GM19239 (cell line): ENCODE results near the gene CAB39.

Experiments used
- DNase-seq: peaks from one replicate; pipeline ENCODE4 v3.0.0; 2011; ENCODE audit warnings: low spot score; ENCODE audit not compliant: insufficient read length
- FAIRE-seq: peaks from 2 replicates; lab custom pipeline; 2011; peaks lifted over from hg19 to GRCh38; lab: Jason Lieb, UNC

Gene CAB39

DNA sequence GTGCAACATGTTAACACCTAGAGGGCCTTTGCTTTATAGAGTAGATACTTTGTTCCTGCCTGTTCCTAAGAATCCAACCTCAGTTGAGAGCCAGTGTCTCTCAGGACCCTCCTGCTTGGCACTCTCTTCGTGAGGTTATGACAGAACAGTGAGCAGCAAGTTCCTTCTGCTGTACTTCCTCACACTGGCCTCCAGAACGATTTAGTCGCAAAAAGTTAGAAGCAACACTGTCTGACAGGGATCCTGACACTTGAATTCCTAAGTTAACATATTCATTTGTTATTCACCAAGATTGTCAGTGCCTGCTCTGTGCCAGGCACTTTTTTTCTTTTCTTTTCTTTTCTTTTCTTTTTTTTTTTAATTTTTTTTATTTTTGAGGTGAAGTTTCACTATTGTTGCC lies 95.1 kb downstream of the CAB39 start:
- no peak for FAIRE-seq

DNA sequence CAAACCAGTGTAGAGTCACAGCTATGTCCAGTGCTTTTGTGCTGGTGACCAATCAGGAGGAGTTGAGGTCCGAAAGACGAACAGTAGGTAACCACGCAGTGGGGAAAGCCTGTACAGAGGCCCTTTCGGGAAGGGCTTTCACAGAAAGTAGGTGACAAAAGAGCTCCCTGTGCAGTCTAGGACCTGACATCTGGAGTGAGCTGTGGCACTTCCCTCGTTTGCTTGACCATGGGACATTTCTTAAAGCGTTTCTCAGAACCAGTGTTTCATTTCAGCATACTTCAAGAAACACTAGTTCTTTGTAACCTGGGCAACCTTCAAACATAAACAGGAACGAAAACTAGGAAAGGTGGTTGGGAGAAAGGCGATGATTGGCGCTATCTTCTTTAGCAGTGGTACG lies 96.4 kb downstream of the CAB39 start:
- FAIRE-seq (peak; percentile 21), DNase-seq (no peak)

More for the DNA sequence above, 95.1 kb downstream of the CAB39 start:
- no peak for DNase-seq

DNA sequence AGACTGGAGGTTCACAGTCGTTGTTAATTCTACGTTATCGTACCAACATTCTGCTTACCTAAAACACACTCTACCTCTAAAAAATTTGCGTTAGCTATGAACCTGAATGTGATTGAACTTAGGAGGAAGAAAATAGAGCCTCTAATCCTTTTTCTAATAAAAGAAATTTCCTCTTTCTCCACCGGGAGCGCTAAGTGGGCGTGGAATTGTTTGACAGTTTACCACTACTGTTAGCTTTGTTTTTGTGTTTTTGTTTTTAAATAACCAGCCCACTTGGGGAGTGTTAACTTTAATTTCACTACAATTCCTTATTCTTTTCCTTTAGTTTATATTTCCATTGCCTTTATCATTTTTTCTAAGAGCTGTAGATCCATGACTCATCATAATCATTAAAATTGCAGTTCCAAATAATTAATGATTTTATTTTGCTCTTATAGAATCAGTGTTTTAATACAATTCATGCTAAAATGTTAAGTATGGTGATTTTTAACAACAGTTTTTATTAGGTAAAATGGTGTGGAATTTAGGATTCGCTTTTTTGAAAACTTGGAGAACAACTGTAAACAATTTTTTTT lies 97.1 kb downstream of the CAB39 start:
- no peak for FAIRE-seq
- no peak for DNase-seq

GRCh38 chr2:230811508-230811907 lies 98.9 kb downstream of the CAB39 start:
- no peak for FAIRE-seq
- no peak for DNase-seq

DNA sequence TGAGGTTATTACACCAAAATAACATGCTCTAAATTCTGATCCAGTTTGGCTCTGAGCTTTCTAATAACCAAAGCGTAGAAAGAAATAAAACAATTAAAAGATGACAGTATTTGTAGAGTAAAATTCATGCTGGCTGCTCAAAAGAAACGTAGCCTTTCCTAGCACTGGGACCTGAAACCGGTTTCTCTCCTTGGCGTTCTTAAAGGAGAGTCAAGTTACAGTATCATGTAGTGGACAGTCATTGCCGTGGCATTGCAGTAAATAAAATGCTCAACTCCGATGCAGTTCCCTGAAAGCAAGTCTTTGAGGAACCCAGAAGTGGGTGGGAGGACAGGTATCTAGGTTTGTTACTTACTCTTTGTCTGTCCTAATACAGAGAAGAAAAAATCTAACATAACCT lies 99.4 kb downstream of the CAB39 start:
- no peak for FAIRE-seq

GRCh38 chr2:230814616-230815015 lies 102.0 kb downstream of the CAB39 start:
- FAIRE-seq, result no peak
- DNase-seq, result no peak

More for the DNA sequence above, 99.4 kb downstream of the CAB39 start:
- no peak for DNase-seq

- no peak for FAIRE-seq
These were observed 102.4 kb downstream of the CAB39 start for GRCh38 chr2:230815088-230815487.

DNA sequence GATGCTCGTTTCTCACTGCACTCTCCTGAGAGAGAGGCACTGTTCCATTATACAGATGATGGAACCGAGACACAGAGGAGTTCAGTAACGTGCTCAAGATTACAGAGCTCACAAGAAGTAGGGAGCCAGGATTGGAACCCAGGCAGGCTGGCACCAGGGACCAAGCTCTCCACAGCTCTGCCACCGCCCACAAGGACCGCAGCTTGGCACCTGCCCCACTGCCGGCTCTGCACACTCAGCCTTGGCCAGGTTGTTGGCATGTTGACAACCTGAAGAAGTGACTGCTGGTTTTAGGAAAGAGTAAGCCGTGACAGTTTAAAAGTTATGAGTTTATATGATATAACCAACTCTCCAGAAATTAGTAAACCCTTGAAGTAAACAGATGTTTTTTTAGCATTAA lies 104.1 kb downstream of the CAB39 start:
- DNase-seq (no peak), FAIRE-seq (no peak)

More at GRCh38 chr2:230815088-230815487, 102.4 kb downstream of the CAB39 start:
- DNase-seq, result no peak

- DNase-seq, result no peak
- FAIRE-seq, result no peak
These were observed 106.8 kb downstream of the CAB39 start for GRCh38 chr2:230819433-230819832.

- FAIRE-seq (no peak), DNase-seq (no peak)
These were observed 108.8 kb downstream of the CAB39 start for GRCh38 chr2:230821261-230821990.

- no peak for DNase-seq
- no peak for FAIRE-seq
These were observed 109.4 kb downstream of the CAB39 start for GRCh38 chr2:230821991-230822520.

DNA sequence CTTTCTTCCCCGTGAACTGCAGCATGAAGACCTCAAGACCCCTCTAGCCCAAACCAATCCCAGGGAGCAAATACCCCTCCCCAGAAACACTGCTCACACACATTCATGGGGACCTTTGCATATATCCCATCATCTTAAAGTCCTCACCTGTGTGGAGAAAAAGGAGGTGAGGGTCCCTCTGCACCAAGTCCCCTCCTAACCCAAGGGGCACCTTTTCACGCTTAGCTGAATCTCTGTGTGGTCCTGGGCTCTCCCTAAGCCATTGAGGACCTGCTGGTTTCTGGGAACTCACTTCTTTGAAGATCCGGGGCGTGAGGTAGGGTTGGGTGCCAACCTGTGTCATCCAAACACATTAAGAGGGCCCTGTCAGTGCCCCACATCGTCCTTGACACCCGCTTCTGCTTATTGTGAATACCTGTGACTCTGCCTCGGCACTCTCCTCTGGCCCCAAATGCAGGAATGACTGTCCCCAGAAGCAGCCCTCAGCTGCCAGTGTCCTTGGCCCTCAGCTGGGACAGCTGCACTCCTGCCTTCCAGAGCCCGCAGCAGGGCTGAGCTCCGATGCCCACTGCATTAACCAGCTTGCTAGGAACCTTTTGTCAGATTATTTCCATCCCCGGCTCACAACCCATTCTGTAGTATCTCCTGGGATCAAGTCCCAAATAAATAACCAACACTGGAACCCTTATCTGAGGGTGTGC lies 110.8 kb downstream of the CAB39 start:
- DNase-seq (no peak), FAIRE-seq (no peak)

- FAIRE-seq (peak; percentile 96), DNase-seq (peak; percentile 70)
These were observed 111.8 kb downstream of the CAB39 start for GRCh38 chr2:230824406-230824978.

DNA sequence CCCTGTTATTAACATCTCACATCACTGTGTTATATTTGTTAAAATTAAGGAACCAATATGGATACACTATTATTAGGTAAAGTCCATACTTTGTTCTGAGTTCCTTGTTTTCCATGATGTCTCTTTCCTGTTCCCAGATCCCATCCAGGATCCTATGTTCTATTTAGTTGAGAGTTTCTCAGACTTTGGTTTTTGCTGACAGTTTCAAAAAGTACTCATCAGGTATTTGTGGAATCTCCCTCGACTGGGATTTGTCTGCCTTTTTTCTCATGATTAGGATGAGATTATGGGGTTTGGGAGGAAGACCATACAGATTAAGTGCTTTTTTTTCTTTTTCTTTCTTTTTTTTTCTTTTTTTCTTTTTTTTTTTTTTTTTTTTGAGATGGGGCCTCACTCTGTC lies 112.7 kb downstream of the CAB39 start:
- FAIRE-seq, result no peak

DNA sequence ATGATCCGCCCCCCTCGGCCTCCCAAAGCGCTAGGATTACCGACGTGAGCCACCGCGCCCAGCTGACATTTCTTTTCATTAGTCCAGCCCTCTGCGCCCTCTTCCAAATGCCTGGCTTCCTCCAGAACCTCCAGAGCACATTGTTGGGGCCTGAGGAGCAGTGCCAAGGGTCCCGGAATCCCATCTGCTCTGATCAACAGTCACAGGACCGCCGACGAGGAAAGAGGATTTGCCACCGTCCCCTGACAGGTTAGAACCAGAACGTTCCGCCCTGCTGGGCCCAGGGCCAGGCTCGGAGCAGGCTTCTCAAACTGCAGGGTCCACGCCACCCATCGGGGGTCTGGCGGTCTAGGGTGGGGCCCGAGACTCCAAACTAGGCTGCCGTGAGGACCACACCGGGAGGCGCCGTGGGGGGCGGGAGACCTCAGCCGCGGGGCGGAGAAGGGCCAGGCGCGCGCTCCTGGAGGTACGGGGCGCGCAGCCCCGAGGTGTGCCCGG lies 115.2 kb downstream of the CAB39 start:
- FAIRE-seq (no peak), DNase-seq (no peak)

More for the DNA sequence above, 112.7 kb downstream of the CAB39 start:
- no peak for DNase-seq

- DNase-seq, result peak; percentile 28
- no peak for FAIRE-seq
These were observed 115.8 kb downstream of the CAB39 start for GRCh38 chr2:230828272-230828961.

- FAIRE-seq, result no peak
These were observed 116.7 kb downstream of the CAB39 start for GRCh38 chr2:230829293-230829692.

DNA sequence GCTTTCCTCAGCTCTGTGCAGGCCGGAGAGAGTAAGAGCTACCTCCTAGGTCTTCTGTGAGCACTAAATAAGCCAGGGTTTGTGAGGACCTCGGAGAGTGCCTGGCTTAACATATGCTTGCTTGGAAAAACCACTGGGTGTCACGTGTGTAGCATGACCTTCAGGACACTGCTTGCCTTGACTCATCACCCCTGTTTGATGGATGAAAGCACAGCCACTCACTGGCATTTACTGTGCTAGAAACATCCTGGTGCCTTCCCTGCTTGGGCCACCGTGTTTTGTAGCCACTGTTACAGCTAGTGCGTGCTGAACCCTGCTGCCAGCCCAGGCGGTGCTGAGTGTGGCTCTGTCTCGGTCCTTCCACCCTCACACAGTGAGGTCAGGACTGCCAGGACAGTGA lies 117.3 kb downstream of the CAB39 start:
- DNase-seq (no peak), FAIRE-seq (no peak)

More at GRCh38 chr2:230829293-230829692, 116.7 kb downstream of the CAB39 start:
- DNase-seq, result no peak

- FAIRE-seq (no peak), DNase-seq (no peak)
These were observed 117.8 kb downstream of the CAB39 start for GRCh38 chr2:230830428-230830827.

DNA sequence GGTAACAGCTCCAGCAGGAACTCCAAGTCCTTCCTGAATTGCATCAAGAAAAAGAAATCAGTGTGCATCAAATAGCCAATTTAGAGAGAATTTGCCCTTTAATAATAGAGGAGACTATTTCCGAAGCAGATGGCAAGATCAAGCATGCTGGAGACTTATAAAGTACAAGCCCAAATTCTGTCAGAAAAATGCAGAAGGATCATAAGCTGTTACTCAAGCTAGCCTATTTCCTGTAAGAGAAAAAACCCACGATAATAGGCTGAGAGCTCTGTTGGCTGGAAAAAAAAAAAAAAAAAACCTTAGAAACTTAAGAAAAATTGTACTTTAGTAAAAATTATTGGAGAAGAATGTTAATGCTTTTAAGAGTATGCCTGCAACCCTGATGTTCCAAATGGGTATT lies 127.7 kb downstream of the CAB39 start:
- DNase-seq, result no peak
- peak; percentile 23 for FAIRE-seq
